Endothelial cell of umbilical vein (primary cell): ENCODE data around the gene DAPL1.

Source experiments
- EZH2 ChIP-seq: IDR thresholded peaks from 2 replicates; pipeline ENCODE4 v1.6.1; 2012; ENCODE audit warnings: borderline replicate concordance, low read depth, mild to moderate bottlenecking, moderate library complexity, low read length, inconsistent platforms; ENCODE audit not compliant: severe bottlenecking
- MAX ChIP-seq: IDR thresholded peaks from 2 replicates; pipeline ENCODE4 v1.6.1; 2011; ENCODE audit not compliant: insufficient read depth, insufficient read length
- POLR2A ChIP-seq: IDR thresholded peaks from 2 replicates; pipeline ENCODE4 v1.6.1; 2012; ENCODE audit warnings: low read depth, mild to moderate bottlenecking, control low read depth, low read length
- POLR2AphosphoS5 ChIP-seq: IDR thresholded peaks from 2 replicates; pipeline ENCODE4 v1.6.1; 2012; ENCODE audit warnings: low read depth, mild to moderate bottlenecking, control low read depth, low read length, moderate library complexity; ENCODE audit not compliant: insufficient read depth
- TF ChIP-seq, protein P1 (sequence below), 2 donors: IDR thresholded peaks; 1 replicate in 1 of 2; 2 replicates in 1 of 2; pipeline ENCODE4 v1.5.1; 2011; ENCODE audit warnings: low read length in 2 of 2, mild to moderate bottlenecking in 2 of 2, moderate library complexity in 2 of 2, control low read depth in 1 of 2, inconsistent platforms in 1 of 2, low read depth in 1 of 2; ENCODE audit not compliant: insufficient read depth in 1 of 2; ENCODE audit errors: extremely low read depth in 1 of 2

DNA sequence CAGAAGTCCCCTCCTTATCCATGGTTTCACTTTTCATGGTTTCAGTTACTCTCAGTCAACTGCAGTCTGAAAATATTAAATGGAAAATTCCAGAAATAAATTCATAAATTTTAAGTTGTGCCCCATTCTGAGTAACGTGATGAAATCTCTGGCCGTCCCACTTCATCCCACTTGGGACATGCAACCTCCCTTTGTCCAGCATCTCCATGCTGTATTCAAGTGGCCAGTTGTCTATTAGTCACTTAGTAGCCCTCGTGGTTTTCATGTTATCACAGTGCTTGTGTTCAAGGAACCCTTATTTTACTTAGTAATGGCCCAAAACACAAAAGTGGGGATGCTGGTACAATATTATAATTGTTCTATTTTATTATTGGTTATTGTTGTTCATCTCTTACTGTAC, 18.0 kb upstream of the DAPL1 start:
- TF ChIP-seq, protein P1, sequence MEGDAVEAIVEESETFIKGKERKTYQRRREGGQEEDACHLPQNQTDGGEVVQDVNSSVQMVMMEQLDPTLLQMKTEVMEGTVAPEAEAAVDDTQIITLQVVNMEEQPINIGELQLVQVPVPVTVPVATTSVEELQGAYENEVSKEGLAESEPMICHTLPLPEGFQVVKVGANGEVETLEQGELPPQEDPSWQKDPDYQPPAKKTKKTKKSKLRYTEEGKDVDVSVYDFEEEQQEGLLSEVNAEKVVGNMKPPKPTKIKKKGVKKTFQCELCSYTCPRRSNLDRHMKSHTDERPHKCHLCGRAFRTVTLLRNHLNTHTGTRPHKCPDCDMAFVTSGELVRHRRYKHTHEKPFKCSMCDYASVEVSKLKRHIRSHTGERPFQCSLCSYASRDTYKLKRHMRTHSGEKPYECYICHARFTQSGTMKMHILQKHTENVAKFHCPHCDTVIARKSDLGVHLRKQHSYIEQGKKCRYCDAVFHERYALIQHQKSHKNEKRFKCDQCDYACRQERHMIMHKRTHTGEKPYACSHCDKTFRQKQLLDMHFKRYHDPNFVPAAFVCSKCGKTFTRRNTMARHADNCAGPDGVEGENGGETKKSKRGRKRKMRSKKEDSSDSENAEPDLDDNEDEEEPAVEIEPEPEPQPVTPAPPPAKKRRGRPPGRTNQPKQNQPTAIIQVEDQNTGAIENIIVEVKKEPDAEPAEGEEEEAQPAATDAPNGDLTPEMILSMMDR (IDR thresholded peaks at IDR 0.05; ENCODE audit: extremely low read depth in 1 of 2, insufficient read depth in 1 of 2, low read depth in 1 of 2, low read length in 2 of 2): no peak
- TF ChIP-seq EZH2: no peak
- TF ChIP-seq POLR2A: no peak
- TF ChIP-seq MAX: no peak
- no peak for TF ChIP-seq POLR2AphosphoS5
